H1 (cell line): ENCODE data around the gene CYP4F11. TPM values are rescaled to one million over a fixed set of nuclear protein-coding genes. Genes with fewer than 3 reads are reported as not detected.

Source experiments
- CTCF ChIA-PET: fragments of 300-600 bp; sonication (Branson Sonifier 250); formaldehyde crosslinking; loops from one replicate; lab custom pipeline; 2021; ENCODE audit not compliant: partially characterized antibody; lab: Charles Lee
- POLR2A ChIA-PET: fragments of 300-600 bp; sonication (Branson Sonifier 250); formaldehyde crosslinking; loops from one replicate; lab custom pipeline; 2021; ENCODE audit warnings: inconsistent platforms; ENCODE audit not compliant: partially characterized antibody; lab: Charles Lee
- DNase-seq, 2 experiments: peaks; one replicate each; pipeline versions ENCODE4 v3.0.0 to v3.0.0-alpha.2; 2010 to 2022; ENCODE audit warnings: low spot score in 2 of 2, low read depth in 1 of 2, mixed read lengths in 1 of 2
- FAIRE-seq: peaks from 2 replicates; lab custom pipeline; 2011; peaks lifted over from hg19 to GRCh38; lab: Jason Lieb, UNC
- H2AFZ ChIP-seq: 2 replicates; pipeline ENCODE4 v1.8.1; 2012; ENCODE audit warnings: low read length, inconsistent platforms
- H2AK5ac ChIP-seq: 2 replicates; pipeline ENCODE4 v1.6.1; 2013; ENCODE audit warnings: low read depth, low read length
- H2BK120ac ChIP-seq: replicated peaks from 2 replicates; pipeline ENCODE3; 2013; ENCODE audit warnings: low read depth, low read length, inconsistent platforms
- H2BK12ac ChIP-seq: 2 replicates; pipeline ENCODE4 v1.6.1; 2013; ENCODE audit warnings: low read depth, low read length
- H2BK15ac ChIP-seq: 2 replicates; pipeline ENCODE4 v1.6.1; 2013; ENCODE audit warnings: low read length
- H2BK20ac ChIP-seq: 2 replicates; pipeline ENCODE4 v1.6.1; 2013; ENCODE audit warnings: low read length
- H2BK5ac ChIP-seq: 2 replicates; pipeline ENCODE4 v1.6.1; 2013; ENCODE audit warnings: low read depth, low read length
- H3K14ac ChIP-seq: 2 replicates; pipeline ENCODE4 v1.6.1; 2013; ENCODE audit warnings: inconsistent platforms; ENCODE audit not compliant: insufficient read length
- H3K18ac ChIP-seq: 2 replicates; pipeline ENCODE4 v1.6.1; 2013; ENCODE audit warnings: low read length; ENCODE audit errors: extremely low read depth
- H3K23ac ChIP-seq: 2 replicates; pipeline ENCODE4 v1.6.1; 2013; ENCODE audit warnings: inconsistent platforms; ENCODE audit not compliant: insufficient read length
- H3K23me2 ChIP-seq: 2 replicates; pipeline ENCODE4 v1.6.1; 2013; ENCODE audit warnings: low read depth, low read length
- H3K27ac ChIP-seq: 2 replicates; pipeline ENCODE4 v1.6.1; 2011; ENCODE audit warnings: low read depth, low read length, inconsistent platforms
- H3K27me3 ChIP-seq, 4 experiments: replicated peaks in 1 of 4; 1 replicate in 1 of 4; 2 replicates in 3 of 4; pipeline versions ENCODE4 v1.6.1 to v1.8.1; 2011 to 2013; ENCODE audit warnings: low read length in 3 of 4, mild to moderate bottlenecking in 3 of 4, inconsistent platforms in 2 of 4, mixed read lengths in 2 of 4, moderate library complexity in 1 of 4; ENCODE audit not compliant: control insufficient read depth in 3 of 4, insufficient read depth in 3 of 4; ENCODE audit errors: extremely low read depth in 1 of 4
- H3K36me3 ChIP-seq, 4 experiments: 2 replicates each; pipeline versions ENCODE4 v1.6.1 to v1.8.1; 2011 to 2013; ENCODE audit warnings: mild to moderate bottlenecking in 4 of 4, low read length in 3 of 4, moderate library complexity in 2 of 4, control low read depth in 1 of 4, inconsistent platforms in 1 of 4; ENCODE audit not compliant: insufficient read depth in 4 of 4, control insufficient read depth in 2 of 4
- H3K4ac ChIP-seq: replicated peaks from 2 replicates; pipeline ENCODE3; 2013; ENCODE audit warnings: low read length, low read depth, mixed read lengths, inconsistent platforms; ENCODE audit not compliant: insufficient read length
- H3K4me1 ChIP-seq, 4 experiments: replicated peaks in 1 of 4; 1 replicate in 1 of 4; 2 replicates in 3 of 4; pipeline versions ENCODE4 v1.6.1 to v1.8.1; 2011 to 2013; ENCODE audit warnings: low read length in 3 of 4, inconsistent platforms in 2 of 4, mixed read lengths in 1 of 4; ENCODE audit not compliant: insufficient read depth in 4 of 4, control insufficient read depth in 3 of 4
- H3K4me2 ChIP-seq, 2 experiments: 2 replicates each; pipeline versions ENCODE4 v1.6.1 to v1.8.1; 2011 to 2013; ENCODE audit warnings: low read depth in 2 of 2, low read length in 2 of 2, control low read depth in 1 of 2, inconsistent platforms in 1 of 2, mild to moderate bottlenecking in 1 of 2; ENCODE audit not compliant: insufficient read depth in 1 of 2
- H3K4me3 ChIP-seq, 4 experiments: fragments of 200-600, 300-600 bp in 1 of 4; sonication (generic), shearing (Covaris generic), sonication (Bioruptor Twin) in 1 of 4; 2 replicates each; pipeline versions ENCODE4 v1.5.1 to v1.8.1; 2011 to 2016; ENCODE audit warnings: low read length in 4 of 4, low read depth in 3 of 4, control low read depth in 2 of 4, inconsistent platforms in 2 of 4, mild to moderate bottlenecking in 2 of 4, mixed read lengths in 1 of 4, moderate library complexity in 1 of 4; ENCODE audit not compliant: insufficient read depth in 2 of 4; ENCODE audit errors: extremely low read depth in 1 of 4
- H3K56ac ChIP-seq: replicated peaks from 2 replicates; pipeline ENCODE3; 2013; ENCODE audit warnings: low read depth, mild to moderate bottlenecking, mixed read lengths, low read length, inconsistent platforms; ENCODE audit not compliant: insufficient read length
- H3K79me1 ChIP-seq: 2 replicates; pipeline ENCODE4 v1.6.1; 2013; ENCODE audit warnings: low read depth, low read length, control low read depth
- H3K79me2 ChIP-seq, 2 experiments: 2 replicates each; pipeline versions ENCODE4 v1.6.1 to v1.8.1; 2012 to 2013; ENCODE audit warnings: low read length in 2 of 2, mild to moderate bottlenecking in 2 of 2, inconsistent platforms in 1 of 2; ENCODE audit not compliant: insufficient read depth in 2 of 2, control insufficient read depth in 1 of 2
- H3K9ac ChIP-seq, 4 experiments: replicated peaks in 1 of 4; 1 replicate in 1 of 4; 2 replicates in 3 of 4; pipeline versions ENCODE4 v1.6.1 to v1.8.1; 2011 to 2013; ENCODE audit warnings: low read depth in 3 of 4, low read length in 3 of 4, control low read depth in 2 of 4, mild to moderate bottlenecking in 2 of 4, moderate library complexity in 2 of 4, inconsistent platforms in 1 of 4; ENCODE audit errors: extremely low read depth in 1 of 4
- H3K9me3 ChIP-seq, 2 experiments: 2 replicates each; pipeline versions ENCODE4 v1.6.1 to v1.8.1; 2012 to 2013; ENCODE audit warnings: mild to moderate bottlenecking in 2 of 2, moderate library complexity in 2 of 2, control low read depth in 1 of 2, inconsistent platforms in 1 of 2, low read depth in 1 of 2, low read length in 1 of 2, mixed read lengths in 1 of 2; ENCODE audit not compliant: insufficient read depth in 2 of 2
- H4K20me1 ChIP-seq, 2 experiments: replicated peaks in 1 of 2; 2 replicates each; pipeline versions ENCODE3 to v1.8.1; 2011 to 2013; ENCODE audit warnings: inconsistent platforms in 2 of 2, low read length in 2 of 2, mild to moderate bottlenecking in 1 of 2; ENCODE audit not compliant: insufficient read depth in 2 of 2, control insufficient read depth in 1 of 2
- H4K5ac ChIP-seq: 2 replicates; pipeline ENCODE4 v1.6.1; 2013; ENCODE audit warnings: low read length, low read depth, mixed read lengths, inconsistent platforms; ENCODE audit not compliant: insufficient read length
- H4K8ac ChIP-seq: 2 replicates; pipeline ENCODE4 v1.8.0; 2013; ENCODE audit warnings: mild to moderate bottlenecking, moderate library complexity, low read length, inconsistent platforms; ENCODE audit not compliant: insufficient read depth; ENCODE audit errors: extremely low read depth
- H4K91ac ChIP-seq: replicated peaks from 2 replicates; pipeline ENCODE3; 2013; ENCODE audit warnings: low read length, mixed read lengths, inconsistent platforms; ENCODE audit not compliant: insufficient read length
- BCL11A ChIP-seq, 2 experiments: IDR thresholded peaks; one replicate each; pipeline ENCODE4 v1.6.1; 2011; ENCODE audit warnings: low read depth in 2 of 2, low read length in 2 of 2, mild to moderate bottlenecking in 2 of 2
- CTBP2 ChIP-seq: IDR thresholded peaks from 2 replicates; pipeline ENCODE4 v1.7.0; 2011; ENCODE audit warnings: borderline replicate concordance, mild to moderate bottlenecking, moderate library complexity, mixed read lengths, low read length; ENCODE audit not compliant: insufficient read depth, insufficient read length
- FOSL1 ChIP-seq: IDR thresholded peaks from 2 replicates; pipeline ENCODE4 v1.6.1; 2011; ENCODE audit warnings: mild to moderate bottlenecking, low read depth, low read length, moderate library complexity; ENCODE audit not compliant: insufficient read depth
- MAX ChIP-seq: IDR thresholded peaks from 2 replicates; pipeline ENCODE4 v1.6.1; 2012; ENCODE audit warnings: inconsistent platforms
- NANOG ChIP-seq: IDR thresholded peaks from 2 replicates; pipeline ENCODE4 v1.6.1; 2011; ENCODE audit warnings: low read length, low read depth, mild to moderate bottlenecking, inconsistent platforms; ENCODE audit not compliant: insufficient read depth, poor library complexity, severe bottlenecking
- POU5F1 ChIP-seq: IDR thresholded peaks from 2 replicates; pipeline ENCODE4 v1.6.1; 2011; ENCODE audit warnings: low read depth, mild to moderate bottlenecking, low read length, moderate library complexity
- RBBP5 ChIP-seq: IDR thresholded peaks from 2 replicates; pipeline ENCODE4 v1.7.1; 2012; ENCODE audit warnings: low read depth, mild to moderate bottlenecking, inconsistent platforms, low read length, moderate library complexity, borderline replicate concordance
- RNF2 ChIP-seq: fragments of 200-900, 300-1000 bp; sonication (generic); IDR thresholded peaks from 2 replicates; pipeline ENCODE4 v1.7.1; 2016; ENCODE audit warnings: borderline replicate concordance, low read depth, mild to moderate bottlenecking, antibody characterized with exemption, low read length; ENCODE audit not compliant: poor library complexity, severe bottlenecking; ENCODE audit errors: missing control alignments
- RXRA ChIP-seq: IDR thresholded peaks from 2 replicates; pipeline ENCODE4 v1.6.1; 2011; ENCODE audit warnings: low read depth, mild to moderate bottlenecking, low read length, moderate library complexity; ENCODE audit not compliant: insufficient read depth
- SIN3A ChIP-seq, 2 experiments: IDR thresholded peaks in 1 of 2; conservative IDR thresholded peaks in 1 of 2; 2 replicates each; pipeline ENCODE4 v1.6.1; 2011 to 2012; ENCODE audit warnings: low read length in 2 of 2, improper control_type of control experiment in 1 of 2, low read depth in 1 of 2, mild to moderate bottlenecking in 1 of 2
- SRF ChIP-seq: IDR thresholded peaks from 2 replicates; pipeline ENCODE4 v1.6.1; 2011; ENCODE audit warnings: mild to moderate bottlenecking, low read depth, low read length, moderate library complexity
- YY1 ChIP-seq: IDR thresholded peaks from 2 replicates; pipeline ENCODE4 v1.6.1; 2011; ENCODE audit warnings: low read depth, mild to moderate bottlenecking, low read length
- WGBS, 2 experiments: shearing (Covaris generic) in 1 of 2; methylation state at CpG; one replicate each; pipeline versions ENCODE4 v1.1.6 to v1.1.7; 2013 to 2015; ENCODE audit warnings: low lambda C conversion rate in 2 of 2, mixed read lengths in 2 of 2, inconsistent platforms in 1 of 2, low coverage in 1 of 2, missing lambda C conversion rate in 1 of 2; ENCODE audit not compliant: insufficient replicate concordance in 2 of 2, insufficient coverage in 1 of 2, insufficient read length in 1 of 2; ENCODE audit errors: extremely low coverage in 1 of 2, missing lambda C conversion rate in 1 of 2; 5-methylcytosine and 5-hydroxymethylcytosine counted together
- polyA plus RNA-seq, 7 experiments: library from polyadenylated mRNA; depleted of rRNA in 3 of 7; stranded (reverse) in 5 of 7; unstranded in 2 of 7; fragments of >200 nt in 5 of 7; fragments of 200-250 nt in 2 of 7; gene quantifications; 1 replicate in 5 of 7; 2 replicates in 1 of 7; 4 replicates in 1 of 7; pipeline versions ENCODE4 v1.2.1 to v1.2.3, GENCODE V29; 2011 to 2013; ENCODE audit warnings: missing spikeins in 2 of 7, mixed read lengths in 2 of 7
- total RNA-seq: library from RNA; stranded (reverse); fragmentation: NEBNext Ultra II Directional; extraction: Animal tissue kit (Norgen Biotek cat#: 25700); gene quantifications from 2 replicates; pipeline ENCODE4 v1.2.1, GENCODE V29; 2021

CYP4F11 gene
- total and polyA plus RNA-seq, 2 of the 8 experiments (the other 6 are each of a cell fraction or from before 2014, with no cell fraction given): not detected

- Histone ChIP-seq H2BK15ac (no peak overlapping the region), H3K4me1 (no peaks in the 10 kb centered on the region), H3K27me3 (no peaks in the 10 kb centered on the region), H3K27ac (no peak overlapping the region), H2AK5ac (no peak overlapping the region), H4K5ac (no peak overlapping the region), H2BK12ac (no peak overlapping the region), H3K23me2 (no peaks in the 10 kb centered on the region), H3K56ac (no peak overlapping the region), H3K9me3 (peaks cover 51 to 73% of the 10 kb centered on the region in 2 experiments), H3K79me2 (no peaks in the 10 kb centered on the region), H2BK120ac (no peak overlapping the region), H3K14ac (no peak overlapping the region), H3K4me3 (no peak overlapping the region), H4K8ac (no peak overlapping the region), H3K4ac (no peak overlapping the region), H2AFZ (no peak overlapping the region), H4K91ac (no peak overlapping the region), H2BK20ac (no peak overlapping the region), H3K4me2 (no peak overlapping the region), H3K18ac (no peak overlapping the region), H3K36me3 (no peaks in the 10 kb centered on the region), H2BK5ac (no peak overlapping the region), H4K20me1 (no peaks in the 10 kb centered on the region), H3K23ac (no peak overlapping the region), H3K9ac (no peak overlapping the region), H3K79me1 (no peaks in the 10 kb centered on the region)
- CTCF ChIA-PET: interaction anchor here (1.0 kb wide), 1 partner anchor 16 kb away, joined by 4 read pairs; no protein-coding TSS in a partner anchor
- DNase-seq (no peak), FAIRE-seq (no peak)
- WGBS, 2 experiments: 81% methylated on average over 4 of the region's 4 CpGs; no CpG with 5 or more reads in 1 of the 2 experiments
- POLR2A ChIA-PET: no interaction called here
- TF ChIP-seq YY1 (no peak), POU5F1 (no peak), RBBP5 (no peak), SIN3A (conservative IDR thresholded peaks at IDR 0.05 in 1 of 2, IDR thresholded peaks at IDR 0.05 in 1 of 2; ENCODE audit: low read depth in 1 of 2, low read length in 2 of 2) (no peak), CTBP2 (no peak), BCL11A (IDR thresholded peaks at IDR 0.05; ENCODE audit: low read depth in 2 of 2, low read length in 2 of 2) (no peak), MAX (no peak), NANOG (no peak), FOSL1 (no peak), RXRA (no peak), RNF2 (no peak), SRF (no peak)
Observed at GRCh38 chr19:15874821-15875474, 59.4 kb downstream of the CYP4F11 start.
